GM19351 (cell line): Measurements from ENCODE around the gene MGAT2.
A peak's percentile ranks its signal among the peaks of the same experiment; 100 is the strongest.
"Not testable (repeated sequence)": the region's sequence is repeated elsewhere in the genome, so short reads cannot be mapped to it uniquely, and the experiment has no call there.

ENCODE experiments used
- ATAC-seq: cut with Tn5 transposase; IDR thresholded peaks from one replicate; pipeline ENCODE4 v1.9.1; 2021; ENCODE audit warnings: mild to moderate bottlenecking, moderate library complexity; ENCODE audit not compliant: unreplicated experiment

MGAT2 gene

GRCh38 chr14:49620182-49621113 lies at the start of gene MGAT2, which contains the start of gene RPL36AL:
Gene MGAT2 (plus strand): TSS chr14:49620799. CDS start chr14:49621269, 470 bp downstream.
Gene RPL36AL (minus strand): TSS chr14:49620626. CDS start chr14:49619104, 1,522 bp downstream.
- ATAC-seq, result peak; percentile 89

GRCh38 chr14:49574038-49574437 lies 46.6 kb upstream of the MGAT2 start:
- ATAC-seq, result no peak

GRCh38 chr14:49578141-49578540 lies 42.5 kb upstream of the MGAT2 start:
- ATAC-seq, result no peak

GRCh38 chr14:49579841-49580240 lies 40.8 kb upstream of the MGAT2 start:
- ATAC-seq, result no peak

- ATAC-seq, result no peak
Observed at GRCh38 chr14:49581209-49582112, 39.1 kb upstream of the MGAT2 start.

GRCh38 chr14:49582113-49582977 lies 38.3 kb upstream of the MGAT2 start:
- no peak for ATAC-seq

GRCh38 chr14:49583629-49584028 lies 37.0 kb upstream of the MGAT2 start:
- ATAC-seq, result no peak

- ATAC-seq, result no peak
Observed at GRCh38 chr14:49584058-49584457, 36.5 kb upstream of the MGAT2 start.

- not testable (repeated sequence) for ATAC-seq
Observed at GRCh38 chr14:49584981-49585640, 35.5 kb upstream of the MGAT2 start.

- peak; percentile 84 for ATAC-seq
Observed at GRCh38 chr14:49585803-49586672, 34.6 kb upstream of the MGAT2 start, which contains the start of gene RPS29. Gene RPS29 (minus strand): TSS chr14:49586380. CDS start chr14:49586346, 34 bp downstream.

GRCh38 chr14:49586673-49587460 lies 33.7 kb upstream of the MGAT2 start:
- peak; percentile 32 for ATAC-seq

GRCh38 chr14:49589387-49589786 lies 31.2 kb upstream of the MGAT2 start:
- ATAC-seq, result no peak

GRCh38 chr14:49593016-49593415 lies 27.6 kb upstream of the MGAT2 start:
- ATAC-seq, result no peak

GRCh38 chr14:49594347-49595091 lies 26.1 kb upstream of the MGAT2 start:
- peak; percentile 32 for ATAC-seq

GRCh38 chr14:49598189-49598484 lies 22.5 kb upstream of the MGAT2 start:
- no peak for ATAC-seq

GRCh38 chr14:49598485-49599300 lies 21.9 kb upstream of the MGAT2 start, which contains the start of gene LRR1:
Gene LRR1 (plus strand): TSS chr14:49598940. CDS start chr14:49599021, 81 bp downstream.
- ATAC-seq, result peak; percentile 46

- no peak for ATAC-seq
Observed at GRCh38 chr14:49607583-49607982, 13.0 kb upstream of the MGAT2 start.
